NCI-H82 treated with DMSO at 0.1 percent for 48 hours (cell line): ENCODE data around the gene IQGAP3.
"Not testable (repeated sequence)": the region's sequence is repeated elsewhere in the genome, so short reads cannot be mapped to it uniquely, and the experiment has no call there.

Experiments used
- DNase-seq: peaks from one replicate; lab custom pipeline; 2025; ENCODE audit not compliant: unreplicated experiment; lab: John Stamatoyannopoulos, UW

IQGAP3 gene

DNA sequence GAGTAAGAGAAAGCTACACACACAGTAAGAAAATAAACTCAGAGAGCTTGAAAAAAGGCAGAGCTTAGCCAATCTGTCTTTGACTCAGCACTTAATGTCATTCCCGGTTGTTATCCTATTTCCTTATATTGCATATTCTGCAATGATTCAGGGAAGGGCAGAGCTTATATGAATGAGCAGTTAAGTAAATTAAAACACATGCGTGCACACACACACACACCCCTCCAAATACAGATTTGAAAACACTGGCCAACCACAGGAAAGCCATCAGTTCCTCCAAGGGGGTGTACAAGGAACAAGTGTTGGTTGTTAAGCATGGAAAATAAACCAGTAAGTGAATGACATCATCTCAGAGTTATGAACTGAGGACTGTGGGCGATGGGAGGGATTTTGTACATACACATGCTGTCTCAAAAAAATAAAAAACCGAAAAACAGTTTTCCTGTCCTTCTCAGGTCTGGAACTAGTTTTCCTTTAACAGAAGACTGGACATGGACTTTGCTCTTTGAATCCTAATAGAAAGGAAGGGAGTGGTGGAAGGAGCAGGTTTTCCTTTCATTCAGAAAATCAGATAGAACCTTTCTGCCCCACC is 1.0 kb downstream of the IQGAP3 start:
- no peak for DNase-seq

DNA sequence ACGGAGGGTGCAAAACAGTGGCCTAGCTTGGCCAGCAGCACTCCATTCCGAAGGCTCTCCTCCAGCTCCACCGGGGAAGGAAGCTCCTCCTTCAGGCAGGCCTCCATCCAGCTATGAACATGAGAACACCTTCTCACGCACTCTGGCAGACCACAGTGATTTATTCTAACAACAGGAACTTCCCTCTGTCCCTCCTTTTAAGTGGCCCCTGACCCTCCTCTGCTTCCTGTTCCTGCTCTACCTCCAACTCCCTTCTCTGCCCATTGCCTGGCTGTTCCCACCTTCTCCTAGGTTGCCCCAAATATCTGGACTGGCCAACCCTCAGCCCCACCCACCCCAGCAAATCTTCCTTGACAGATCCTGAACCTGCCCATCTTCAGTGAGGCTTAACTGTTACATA is 5.9 kb downstream of the IQGAP3 start:
- no peak for DNase-seq

DNA sequence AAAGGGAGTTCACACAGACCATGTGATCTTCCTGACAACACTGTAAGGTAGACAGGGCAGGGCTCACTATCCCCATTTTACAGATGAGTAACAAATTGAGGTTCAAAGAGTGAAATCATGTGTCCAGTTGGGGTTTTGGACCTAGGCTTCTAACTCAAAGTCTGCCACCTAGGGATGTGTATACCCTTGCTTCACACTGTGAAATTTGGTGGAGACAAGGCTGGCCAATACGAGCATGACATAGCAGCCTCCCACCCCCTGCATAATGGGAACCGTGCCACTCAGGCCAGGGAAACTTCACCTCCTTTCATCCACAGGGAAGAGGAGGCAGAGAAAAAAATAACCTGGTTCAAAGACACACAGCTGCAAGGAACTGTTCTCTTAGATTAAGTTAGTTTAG is 6.8 kb downstream of the IQGAP3 start:
- DNase-seq = no peak

DNA sequence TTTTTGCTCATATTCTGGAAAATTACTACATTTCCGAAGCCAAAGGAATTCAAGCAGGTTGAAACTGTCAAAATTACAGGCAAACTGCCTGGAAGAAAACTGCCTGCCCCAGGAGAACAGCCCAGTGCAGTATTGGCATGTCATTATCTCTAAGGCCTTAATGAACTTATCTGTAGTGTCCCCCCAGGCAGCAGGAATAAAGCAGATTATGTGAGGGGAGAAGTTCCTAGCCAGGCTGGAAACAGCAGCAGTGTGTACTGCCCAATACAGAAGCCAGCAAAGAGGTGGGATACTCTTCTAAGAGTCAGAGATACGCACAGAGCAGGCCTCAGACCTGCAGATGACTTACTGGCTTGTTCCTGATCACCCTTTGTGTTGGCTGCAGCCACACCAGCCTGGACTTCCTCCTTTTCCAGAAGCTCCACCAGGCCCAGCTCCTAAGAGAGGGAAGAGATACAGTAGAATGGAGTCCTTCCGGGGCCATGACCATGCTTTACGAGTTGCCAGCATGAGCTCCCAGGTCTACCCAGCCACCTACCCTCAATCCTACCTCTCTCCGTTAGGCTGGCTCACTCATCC is 11.7 kb downstream of the IQGAP3 start:
- DNase-seq = peak; percentile 87

DNA sequence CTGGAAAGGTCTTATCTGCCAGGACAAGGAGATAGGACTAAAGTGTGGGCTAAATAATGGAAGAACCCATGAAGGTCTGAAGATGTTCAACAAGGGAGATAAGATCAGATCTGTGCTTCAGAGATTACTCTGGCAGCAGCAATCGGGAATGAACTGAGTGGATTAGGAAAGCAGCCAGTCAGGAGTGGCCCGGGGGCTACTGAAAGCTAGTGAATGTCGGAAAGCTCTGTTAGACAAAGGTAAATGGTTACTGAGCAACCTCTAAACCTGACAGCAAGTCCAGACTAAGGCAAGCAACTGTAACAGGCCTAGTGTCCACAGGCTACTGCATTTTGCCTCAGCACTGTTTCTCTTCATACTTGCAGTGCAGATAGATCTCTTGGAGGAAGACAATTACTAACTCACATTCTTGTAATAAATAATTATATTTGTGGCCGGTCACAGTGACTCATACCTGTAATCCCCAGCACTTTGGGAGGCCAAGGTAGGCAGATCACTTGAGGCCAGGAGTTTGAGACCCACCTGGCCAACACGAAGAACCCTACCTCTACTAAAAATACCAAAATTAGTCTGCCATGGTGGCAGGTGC is 12.5 kb downstream of the IQGAP3 start:
- DNase-seq = peak; percentile 37

DNA sequence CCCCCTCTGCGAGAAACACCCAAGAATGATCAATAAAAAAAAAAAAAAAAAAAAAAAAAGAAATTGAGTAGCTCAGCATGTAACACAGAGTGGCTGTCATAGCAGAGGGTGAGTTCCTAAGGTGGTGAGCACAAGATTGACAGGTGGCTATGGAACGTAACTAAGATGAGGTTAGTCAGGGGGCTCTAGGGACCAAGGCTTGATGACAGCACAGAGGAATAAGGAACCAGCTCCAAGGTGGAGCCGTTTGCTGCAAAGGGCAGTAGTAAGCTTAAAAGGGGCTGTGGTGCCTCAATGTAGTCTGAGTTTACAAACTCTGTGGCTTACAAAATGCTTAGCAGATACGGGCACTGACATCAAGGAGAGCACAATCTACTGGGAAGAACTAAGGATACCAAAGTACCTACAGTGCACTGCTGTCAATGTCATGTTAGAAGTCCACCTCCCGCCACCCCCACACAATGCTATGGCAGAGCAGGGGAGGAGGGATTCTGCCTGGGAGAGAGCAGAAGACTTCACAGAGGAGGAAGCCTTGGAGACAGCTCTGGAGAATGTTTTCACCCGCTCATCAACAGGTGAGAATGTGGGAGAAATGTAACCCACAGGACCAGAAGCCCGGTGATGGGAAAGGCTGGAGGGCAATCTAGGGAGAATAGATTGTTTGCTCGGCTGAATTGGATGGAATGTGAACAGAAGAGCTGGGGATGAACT is 13.1 kb downstream of the IQGAP3 start:
- DNase-seq = no peak

DNA sequence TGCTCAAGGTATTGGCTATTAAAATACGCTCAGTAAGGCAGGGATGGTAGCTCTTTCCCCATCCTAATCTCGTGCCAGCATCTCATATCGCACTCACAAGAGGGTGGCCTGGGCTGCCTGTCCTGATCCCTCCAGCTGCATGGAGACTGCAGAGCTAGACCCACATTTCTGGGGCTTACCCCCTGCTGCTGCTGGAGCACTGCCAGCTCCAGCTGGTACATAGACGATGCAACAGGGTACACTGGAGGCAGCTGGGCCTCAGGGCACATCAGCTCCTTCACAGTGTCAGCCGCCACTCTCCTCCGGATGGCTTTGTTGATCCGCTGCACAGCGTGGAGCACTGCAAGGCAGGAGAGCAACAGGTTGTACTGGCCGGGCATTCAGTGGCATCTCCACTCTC is 16.0 kb downstream of the IQGAP3 start:
- DNase-seq = no peak

DNA sequence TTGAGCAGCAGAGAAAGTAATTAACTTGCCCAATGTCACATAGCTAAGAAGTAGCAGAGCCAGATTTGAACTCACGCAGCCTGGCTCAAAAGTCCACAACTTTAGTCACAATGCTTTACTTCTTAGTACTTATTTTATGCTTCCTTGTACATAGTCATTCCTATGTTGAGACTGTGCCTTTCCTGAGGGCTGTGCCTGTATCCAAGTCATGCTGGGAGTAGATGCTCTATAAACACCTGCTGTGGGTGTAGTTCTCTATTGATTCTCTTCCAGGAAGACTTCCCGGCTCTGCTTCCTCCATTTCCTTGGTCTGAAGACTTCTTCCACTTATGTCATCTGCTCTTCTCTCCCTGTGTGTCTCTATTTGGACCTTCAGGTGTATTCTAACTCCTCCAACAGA is 16.6 kb downstream of the IQGAP3 start:
- DNase-seq = no peak

DNA sequence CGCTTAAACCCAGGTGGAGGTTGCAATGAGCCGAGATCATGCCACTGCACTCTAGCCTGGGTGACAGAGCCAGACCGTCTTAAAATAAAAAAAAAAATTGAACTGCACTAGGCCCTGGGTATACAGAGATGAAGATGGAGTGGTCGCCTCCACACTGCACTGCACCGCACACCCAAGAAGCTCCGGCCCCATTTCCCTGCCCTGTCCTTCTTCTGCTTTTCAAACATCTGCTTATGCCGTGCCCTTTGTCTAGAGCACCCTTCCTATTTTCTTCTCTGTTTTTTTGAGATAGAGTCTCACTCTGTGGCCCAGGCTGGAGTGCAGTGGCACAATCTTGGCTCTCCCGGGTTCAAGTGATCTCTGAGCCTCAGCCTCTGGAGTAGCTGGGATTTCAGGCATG is 17.4 kb downstream of the IQGAP3 start:
- no peak for DNase-seq

DNA sequence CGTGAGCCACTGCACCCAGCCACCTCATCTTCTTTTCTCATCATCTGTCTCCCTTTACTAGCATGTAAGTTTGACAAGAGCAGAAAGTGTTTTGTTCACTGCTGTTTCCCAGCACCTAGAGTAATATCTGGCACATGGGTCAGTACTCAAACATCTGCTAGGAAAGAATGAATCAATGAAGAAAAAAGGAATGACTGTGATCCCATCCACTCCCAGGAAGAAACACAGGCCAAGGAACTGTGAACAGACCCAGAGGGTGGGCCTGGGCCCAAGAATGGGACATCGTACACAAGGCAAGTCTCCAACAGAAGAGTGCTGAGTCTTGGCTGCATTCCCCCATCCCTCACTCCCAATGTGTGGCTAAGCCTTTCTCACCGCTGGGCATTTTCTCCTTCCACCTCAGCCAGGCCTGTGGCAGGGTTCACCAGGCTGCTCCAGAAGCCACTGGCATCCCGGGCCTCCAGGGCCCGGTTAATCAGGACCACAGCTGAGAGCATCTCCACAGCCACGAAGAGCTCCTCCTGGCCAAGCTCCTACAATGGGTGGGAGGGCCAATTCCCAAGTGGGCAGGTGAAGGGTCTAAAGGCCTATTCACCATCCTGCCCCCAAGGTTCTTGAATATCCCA is 18.4 kb downstream of the IQGAP3 start:
- DNase-seq = no peak

DNA sequence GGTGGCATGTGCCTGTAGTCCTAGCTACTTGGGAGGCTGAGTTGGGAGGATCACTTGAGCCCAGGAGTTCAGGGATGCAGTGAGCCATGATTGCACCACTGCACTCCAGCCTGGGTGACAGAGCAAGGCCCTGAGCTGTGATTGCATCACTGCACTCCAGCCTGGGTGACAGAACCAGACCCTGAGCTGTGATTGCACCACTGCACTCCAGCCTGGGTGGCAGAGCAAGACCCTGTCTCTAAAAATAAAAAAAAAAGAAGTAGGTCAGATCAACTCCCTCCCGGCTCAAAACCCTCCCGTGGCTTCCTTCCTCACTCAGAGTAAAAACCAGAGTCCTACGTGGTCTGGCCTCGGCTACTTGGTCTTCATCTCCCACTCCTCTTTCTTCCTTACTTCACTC is 19.4 kb downstream of the IQGAP3 start:
- DNase-seq = not testable (repeated sequence)

DNA sequence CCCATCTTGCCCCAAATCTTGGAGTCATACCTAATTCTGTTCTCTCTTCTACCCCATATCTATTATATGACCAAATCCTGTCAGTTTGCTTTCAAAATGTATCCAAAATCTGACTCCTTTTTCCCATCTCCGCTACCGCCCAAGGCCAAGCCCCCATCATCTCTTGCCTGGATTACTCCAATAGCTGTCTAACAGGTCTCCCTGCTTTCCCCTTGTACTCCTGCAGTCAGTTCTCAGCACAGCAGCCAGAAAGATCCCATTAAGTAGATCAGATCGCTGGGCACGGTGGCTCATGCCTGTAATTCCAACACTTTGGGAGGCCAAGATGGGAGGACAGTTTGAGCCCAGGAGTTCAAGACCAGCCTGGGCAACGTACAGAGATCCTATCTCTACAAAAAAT is 19.8 kb downstream of the IQGAP3 start:
- no peak for DNase-seq

DNA sequence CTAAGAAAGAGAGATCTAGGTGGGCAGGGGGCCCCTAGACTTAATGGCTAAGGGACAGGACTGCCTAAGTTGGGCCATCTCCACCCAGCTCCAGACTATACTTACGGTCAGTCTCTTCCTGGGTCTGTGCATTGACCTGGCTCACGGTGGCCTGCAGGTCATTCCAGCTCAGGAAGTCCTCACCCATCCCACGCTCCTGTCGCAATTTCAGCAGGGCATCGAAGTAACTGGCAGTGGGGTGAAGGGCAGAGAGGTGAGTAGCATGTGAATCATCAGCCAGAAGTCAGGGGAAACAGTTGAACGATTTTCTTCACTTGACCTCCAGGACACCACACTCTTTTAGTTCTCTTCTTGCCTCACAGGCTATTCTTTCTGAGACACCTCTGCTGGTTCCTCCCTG is 20.5 kb downstream of the IQGAP3 start:
- DNase-seq = no peak

DNA sequence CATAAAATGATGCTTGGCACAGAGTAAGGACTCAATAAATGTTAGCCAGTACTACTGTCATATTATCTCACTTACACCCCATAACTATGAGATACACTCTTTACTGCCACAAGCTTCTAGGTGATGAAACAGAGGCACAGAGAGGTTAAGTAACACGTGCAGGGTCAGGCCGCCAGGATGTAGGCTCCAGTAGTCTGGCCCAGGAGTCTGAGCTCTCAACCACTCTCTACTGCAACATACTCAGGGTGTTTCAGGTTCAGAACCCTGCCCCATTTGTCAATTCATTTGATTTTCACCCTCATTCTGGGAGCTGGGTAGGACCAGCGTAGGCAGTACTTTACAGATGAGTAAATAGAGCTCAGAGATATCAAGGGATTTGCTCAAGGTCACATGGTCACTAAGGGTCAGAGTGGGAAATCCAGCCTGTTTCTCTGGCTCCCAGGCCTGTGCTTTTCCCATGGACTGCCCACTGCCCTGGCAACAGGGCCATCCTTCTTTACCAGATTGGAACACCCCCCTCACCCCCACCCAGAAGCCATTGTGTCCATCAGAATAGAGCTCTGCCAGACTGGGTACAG is 21.2 kb downstream of the IQGAP3 start:
- no peak for DNase-seq

DNA sequence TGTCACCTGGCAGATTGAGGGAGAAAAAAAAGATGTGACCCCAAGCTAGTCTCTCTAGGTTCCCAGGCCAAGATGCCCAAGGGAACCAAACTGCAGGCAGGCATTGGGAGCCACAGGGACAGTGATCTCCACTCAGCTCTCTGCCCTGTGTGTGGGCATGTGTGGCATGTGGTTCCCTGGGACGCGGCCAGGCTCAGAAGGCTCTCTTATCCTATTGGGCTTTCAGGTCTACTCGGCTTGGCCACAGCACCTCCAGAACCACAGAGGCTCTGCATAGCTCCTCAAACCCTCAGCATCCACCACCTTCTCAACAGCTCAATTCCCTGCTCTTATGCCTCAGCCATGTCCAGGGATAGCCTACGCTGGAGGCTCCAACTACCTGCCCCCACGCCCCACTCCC is 22.0 kb downstream of the IQGAP3 start:
- no peak for DNase-seq

DNA sequence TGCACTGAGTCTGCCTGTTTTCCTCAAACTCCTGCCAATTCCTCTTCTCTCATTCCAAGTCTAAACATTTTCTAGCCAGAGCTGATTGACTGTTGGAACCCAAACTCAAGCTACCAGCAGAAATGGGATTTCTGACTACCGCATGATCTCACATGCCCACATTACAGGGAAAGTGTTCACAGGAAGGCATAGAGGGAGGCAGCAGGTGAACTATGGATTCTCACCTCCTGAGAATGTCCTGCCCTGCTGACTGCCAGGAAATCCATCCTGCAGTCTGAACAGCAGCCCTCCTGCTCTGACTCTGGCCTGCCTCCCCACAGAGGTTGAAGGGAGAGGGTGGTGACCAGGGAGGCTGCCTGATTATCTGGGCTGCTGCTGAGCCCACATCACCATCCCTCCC is 22.5 kb downstream of the IQGAP3 start:
- no peak for DNase-seq

DNA sequence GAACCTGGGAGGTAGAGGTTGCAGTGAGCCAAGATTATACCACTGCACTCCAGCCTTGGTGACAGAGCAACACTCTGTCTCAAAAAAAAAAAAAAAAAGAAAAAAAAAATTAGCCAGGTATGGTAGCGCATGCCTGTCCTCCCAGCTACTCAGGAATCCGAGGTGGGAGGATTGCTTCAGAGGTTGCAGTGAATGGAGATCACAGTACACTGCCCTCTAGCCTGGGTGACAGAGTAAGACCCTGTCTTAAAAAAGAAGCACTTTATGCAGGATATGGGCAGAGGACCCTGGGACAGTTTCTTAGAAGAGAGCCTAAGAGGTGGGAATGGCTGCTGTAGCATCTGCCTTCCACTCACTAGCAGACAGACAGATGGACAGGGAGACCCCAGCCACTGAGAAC is 23.0 kb downstream of the IQGAP3 start:
- no peak for DNase-seq

DNA sequence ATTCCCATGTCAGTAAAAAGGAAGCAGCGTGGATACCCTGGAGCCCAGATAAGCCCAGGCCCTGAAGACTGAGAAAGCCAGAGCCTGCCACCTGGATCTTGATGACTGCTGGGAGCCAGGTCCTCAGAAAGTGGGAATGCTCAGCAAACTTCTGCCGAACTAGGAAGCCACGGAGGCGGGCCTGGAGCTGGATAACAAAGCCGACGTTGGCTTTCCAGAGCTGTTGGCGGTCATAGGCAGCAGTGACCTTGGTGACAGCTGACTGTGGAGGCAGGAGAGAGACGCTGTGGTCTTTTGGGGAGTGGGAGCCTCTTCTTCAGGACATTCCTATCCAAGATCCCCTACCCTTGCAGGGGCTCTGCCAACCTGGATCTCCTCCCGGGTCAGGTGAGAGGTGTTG is 24.4 kb downstream of the IQGAP3 start:
- no peak for DNase-seq

DNA sequence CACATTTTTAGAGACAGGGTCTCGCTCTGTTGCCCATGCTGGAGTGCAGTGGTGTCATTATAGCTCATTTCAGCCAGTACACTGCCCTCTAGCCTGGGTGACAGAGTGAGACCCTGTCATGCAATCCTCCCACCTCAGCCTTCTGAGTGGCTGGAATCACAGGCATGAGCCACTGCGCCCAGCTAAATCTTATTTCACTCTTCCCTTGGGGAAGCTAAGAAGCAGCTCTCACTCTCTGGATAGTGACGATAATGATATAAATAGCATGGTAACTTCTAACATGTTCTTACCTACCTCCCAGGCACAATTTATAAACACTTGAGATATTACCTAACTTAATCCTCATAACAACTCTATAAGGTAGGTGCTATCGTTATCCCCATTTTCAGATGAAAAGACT is 24.9 kb downstream of the IQGAP3 start:
- no peak for DNase-seq

DNA sequence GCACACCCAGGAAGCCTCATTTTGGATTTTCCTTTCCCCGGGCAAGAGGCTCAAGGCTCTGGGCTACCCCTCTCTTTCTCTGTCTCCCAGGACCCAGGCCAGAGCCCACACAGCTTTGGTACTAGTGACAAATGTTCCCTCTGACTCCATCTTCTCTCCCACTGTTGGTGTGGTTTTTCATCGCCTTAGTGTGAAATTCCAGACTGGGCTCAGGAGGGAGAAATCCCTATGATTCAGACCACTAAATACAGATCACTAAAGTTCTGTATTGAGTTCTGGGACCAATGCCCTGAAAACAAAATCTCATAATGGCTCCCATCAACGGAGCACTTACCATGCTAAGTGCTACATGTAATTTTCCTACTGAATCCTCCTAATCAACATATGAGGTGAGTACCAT is 26.1 kb downstream of the IQGAP3 start:
- DNase-seq = no peak

DNA sequence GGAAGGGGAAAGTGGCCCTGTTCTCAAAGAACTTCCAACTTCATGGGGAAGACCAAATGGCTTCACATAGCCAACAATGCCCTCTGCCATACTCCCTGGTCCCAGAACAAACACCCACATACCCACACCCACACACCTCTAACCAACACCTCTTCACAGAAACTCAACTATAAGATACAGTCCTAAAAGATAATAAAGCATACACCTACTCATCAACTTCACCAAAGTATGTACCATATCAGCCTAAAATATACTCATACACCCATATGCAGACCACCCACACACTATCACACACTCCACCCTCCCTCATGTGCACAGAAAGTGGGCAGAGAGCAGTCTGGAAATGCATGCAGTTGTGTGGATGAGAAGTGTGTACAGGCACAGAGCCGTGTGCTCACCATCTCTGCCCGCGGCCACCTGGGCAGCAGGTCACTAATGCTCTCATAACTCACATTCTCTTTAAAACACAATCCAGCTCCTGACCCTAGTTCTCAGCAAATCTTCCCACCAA is 27.7 kb downstream of the IQGAP3 start:
- DNase-seq = no peak
